Epithelial cell of proximal tubule (primary cell): ENCODE results near the gene PPP1R3F. TPM values are rescaled to one million over a fixed set of nuclear protein-coding genes. Genes with fewer than 3 reads are reported as not detected.

ENCODE experiments used
- DNase-seq: peaks from one replicate; pipeline ENCODE4 v3.0.0-alpha.2; 2011; ENCODE audit warnings: low read depth
- H3K4me3 ChIP-seq: 2 replicates; pipeline ENCODE4 v1.5.1; 2011; ENCODE audit warnings: low read depth, mild to moderate bottlenecking, low read length
- CTCF ChIP-seq: conservative IDR thresholded peaks from 2 replicates; pipeline ENCODE4 v1.5.1; 2012; ENCODE audit warnings: low read depth, mild to moderate bottlenecking, low read length
- total RNA-seq: library from RNA; depleted of rRNA; stranded (reverse); fragments of >200 nt; gene quantifications from 2 replicates; pipeline ENCODE4 v1.2.3, GENCODE V29; 2015

The PPP1R3F gene
- total RNA-seq, 1 donor from 2014 or later, result 2.3 TPM

GRCh38 chrX:49228185-49228584, 41.4 kb upstream of the PPP1R3F start:
- TF ChIP-seq CTCF, result no peak
- DNase-seq, result no peak
- H3K4me3 ChIP-seq, result no peak overlapping the region

- peak overlapping the region; percentile 42 for H3K4me3 ChIP-seq
- TF ChIP-seq CTCF, result no peak
- no peak for DNase-seq
Observed at GRCh38 chrX:49230500-49231232, 38.9 kb upstream of the PPP1R3F start.

GRCh38 chrX:49231333-49232000, 38.1 kb upstream of the PPP1R3F start:
- TF ChIP-seq CTCF, result no peak
- H3K4me3 ChIP-seq, result no peak overlapping the region
- DNase-seq, result no peak

- TF ChIP-seq CTCF, result no peak
- no peak overlapping the region for H3K4me3 ChIP-seq
- DNase-seq, result no peak
Observed at GRCh38 chrX:49232525-49232924, 37.1 kb upstream of the PPP1R3F start.

GRCh38 chrX:49233176-49233575, 36.4 kb upstream of the PPP1R3F start, which contains the start of gene CACNA1F:
TSS of gene CACNA1F (minus strand) at chrX:49233340. CDS start at chrX:49233309, 31 bp downstream.
- DNase-seq, result no peak
- no peak for TF ChIP-seq CTCF
- H3K4me3 ChIP-seq, result no peak within 1 kb of the TSS

GRCh38 chrX:49233887-49234555, 35.6 kb upstream of the PPP1R3F start:
- no peak overlapping the region for H3K4me3 ChIP-seq
- no peak for DNase-seq
- no peak for TF ChIP-seq CTCF
